ENCODE measurements around the gene TBC1D25.

TBC1D25 gene

GRCh38 chrX:48539345-48540027 is at the start of gene TBC1D25:
TBC1D25 (plus strand) TSS chrX:48539714; CDS start chrX:48539798, 84 bp downstream.
- peak; percentile 95 for DNase-seq (ENCODE audit: low spot score)

- DNase-seq (ENCODE audit: low spot score) = no peak
These were observed 49.6 kb upstream of the TBC1D25 start for GRCh38 chrX:48489892-48490291.

GRCh38 chrX:48490661-48491060 is 48.9 kb upstream of the TBC1D25 start:
- DNase-seq (ENCODE audit: low spot score) = peak; percentile 59

GRCh38 chrX:48491809-48492208 is 47.7 kb upstream of the TBC1D25 start:
- no peak for DNase-seq (ENCODE audit: low spot score)

- DNase-seq (ENCODE audit: low spot score) = peak; percentile 50
These were observed 47.1 kb upstream of the TBC1D25 start for GRCh38 chrX:48492293-48492910.

GRCh38 chrX:48493890-48494364 is 45.6 kb upstream of the TBC1D25 start:
- DNase-seq (ENCODE audit: low spot score) = peak; percentile 55

GRCh38 chrX:48496660-48497059 is 42.9 kb upstream of the TBC1D25 start:
- DNase-seq (ENCODE audit: low spot score) = peak; percentile 41

- no peak for DNase-seq (ENCODE audit: low spot score)
These were observed 41.6 kb upstream of the TBC1D25 start for GRCh38 chrX:48497871-48498270.

- peak; percentile 97 for DNase-seq (ENCODE audit: low spot score)
These were observed 41.1 kb upstream of the TBC1D25 start for GRCh38 chrX:48498374-48498809.

GRCh38 chrX:48504261-48504660 is 35.3 kb upstream of the TBC1D25 start:
- DNase-seq (ENCODE audit: low spot score) = no peak

- peak; percentile 57 for DNase-seq (ENCODE audit: low spot score)
These were observed 34.0 kb upstream of the TBC1D25 start for GRCh38 chrX:48505481-48505880.

- no peak for DNase-seq (ENCODE audit: low spot score)
These were observed 32.3 kb upstream of the TBC1D25 start for GRCh38 chrX:48507246-48507645.

GRCh38 chrX:48508400-48509244 is 30.9 kb upstream of the TBC1D25 start, which contains the start of gene PORCN:
PORCN (plus strand) TSS chrX:48508992; CDS start chrX:48509821, 829 bp downstream.
- peak; percentile 64 for DNase-seq (ENCODE audit: low spot score)

- DNase-seq (ENCODE audit: low spot score) = no peak
These were observed 30.3 kb upstream of the TBC1D25 start for GRCh38 chrX:48509245-48509590.

GRCh38 chrX:48509619-48510018 is 29.9 kb upstream of the TBC1D25 start:
- DNase-seq (ENCODE audit: low spot score) = no peak

GRCh38 chrX:48511560-48511959 is 28.0 kb upstream of the TBC1D25 start:
- DNase-seq (ENCODE audit: low spot score) = peak; percentile 39

GRCh38 chrX:48512371-48512935 is 27.1 kb upstream of the TBC1D25 start:
- no peak for DNase-seq (ENCODE audit: low spot score)

GRCh38 chrX:48513670-48514069 is 25.8 kb upstream of the TBC1D25 start:
- no peak for DNase-seq (ENCODE audit: low spot score)

GRCh38 chrX:48514126-48514806 is 25.2 kb upstream of the TBC1D25 start:
- DNase-seq (ENCODE audit: low spot score) = no peak

- DNase-seq (ENCODE audit: low spot score) = no peak
These were observed 24.6 kb upstream of the TBC1D25 start for GRCh38 chrX:48514868-48515460.

GRCh38 chrX:48515842-48516241 is 23.7 kb upstream of the TBC1D25 start:
- DNase-seq (ENCODE audit: low spot score) = no peak
